ENCODE measurements around the gene ZNFX1.
"Not testable (repeated sequence)": the region's sequence is repeated elsewhere in the genome, so short reads cannot be mapped to it uniquely, and the experiment has no call there.

Gene ZNFX1

GRCh38 chr20:49247792-49248191, 30.1 kb downstream of the ZNFX1 start:
- no peak for DNase-seq

- no peak for DNase-seq
These were observed 30.6 kb downstream of the ZNFX1 start for GRCh38 chr20:49247169-49247723.

GRCh38 chr20:49245921-49246740, 31.7 kb downstream of the ZNFX1 start:
- no peak for DNase-seq

- DNase-seq: no peak
These were observed 40.3 kb downstream of the ZNFX1 start for GRCh38 chr20:49237531-49237930.

- no peak for DNase-seq
These were observed 41.6 kb downstream of the ZNFX1 start for GRCh38 chr20:49236301-49236700.

GRCh38 chr20:49234831-49235230, 43.0 kb downstream of the ZNFX1 start:
- DNase-seq: no peak

- no peak for DNase-seq
These were observed 44.6 kb downstream of the ZNFX1 start for GRCh38 chr20:49233226-49233625.

- no peak for DNase-seq
These were observed 46.4 kb downstream of the ZNFX1 start for GRCh38 chr20:49231471-49231870.

- DNase-seq: no peak
These were observed 47.2 kb downstream of the ZNFX1 start for GRCh38 chr20:49230561-49231133.

GRCh38 chr20:49230021-49230420, 47.8 kb downstream of the ZNFX1 start:
- DNase-seq: no peak

GRCh38 chr20:49229381-49229780, 48.5 kb downstream of the ZNFX1 start:
- no peak for DNase-seq

- DNase-seq: no peak
These were observed 49.2 kb downstream of the ZNFX1 start for GRCh38 chr20:49228676-49229075.

- DNase-seq: no peak
These were observed 52.0 kb downstream of the ZNFX1 start for GRCh38 chr20:49225896-49226295.

GRCh38 chr20:49219924-49220831, 57.7 kb downstream of the ZNFX1 start:
- DNase-seq: no peak

GRCh38 chr20:49219091-49219923, 58.5 kb downstream of the ZNFX1 start, which contains the start of gene DDX27:
Gene DDX27, plus strand, starts transcription at chr20:49219416. Its CDS starts 33 bp downstream, at chr20:49219449.
- DNase-seq: peak; percentile 95

GRCh38 chr20:49218739-49219090, 59.1 kb downstream of the ZNFX1 start:
- DNase-seq: not testable (repeated sequence)

GRCh38 chr20:49216991-49217578, 60.8 kb downstream of the ZNFX1 start:
- peak; percentile 60 for DNase-seq

GRCh38 chr20:49215232-49215631, 62.6 kb downstream of the ZNFX1 start:
- no peak for DNase-seq

GRCh38 chr20:49214571-49214970, 63.3 kb downstream of the ZNFX1 start:
- no peak for DNase-seq

- no peak for DNase-seq
These were observed 67.1 kb downstream of the ZNFX1 start for GRCh38 chr20:49210757-49211110.

GRCh38 chr20:49210101-49210756, 67.6 kb downstream of the ZNFX1 start:
- no peak for DNase-seq
